Sciatic nerve (tissue), 2 donors: ENCODE measurements around the gene ZBTB16. TPM values are rescaled to one million over a fixed set of nuclear protein-coding genes. Genes with fewer than 3 reads are reported as not detected.
A peak's percentile ranks its signal among the peaks of the same experiment; 100 is the strongest.

Experiments
- ATAC-seq: fragments of 200-7000 bp; cut with Tn5 transposase; one replicate; pipeline ENCODE4 v1.9.1; 2020; ENCODE audit warnings: mild to moderate bottlenecking, moderate library complexity
- DNase-seq: peaks from one replicate; pipeline ENCODE4 v3.0.0-alpha.2; 2020; ENCODE audit warnings: low spot score
- intact Hi-C: fragments of 100-400 bp; cut with DNase I; formaldehyde crosslinking; loops from one replicate; pipeline ENCODE4 v1.14.2; 2022
- total RNA-seq: library from RNA; stranded (reverse); fragmentation: NEBNext Ultra II Directional; extraction: Animal tissue kit (Norgen Biotek cat#: 25700); gene quantifications from one replicate; pipeline ENCODE4 v1.2.1, GENCODE V29; 2021
- donor health status: DM: no; HTN: no; CAD: no.
- donor health status: DM: no; HTN: no; CAD: no.

Gene ZBTB16
- total RNA-seq, 1 donor from 2014 or later: 22.7 TPM

DNA sequence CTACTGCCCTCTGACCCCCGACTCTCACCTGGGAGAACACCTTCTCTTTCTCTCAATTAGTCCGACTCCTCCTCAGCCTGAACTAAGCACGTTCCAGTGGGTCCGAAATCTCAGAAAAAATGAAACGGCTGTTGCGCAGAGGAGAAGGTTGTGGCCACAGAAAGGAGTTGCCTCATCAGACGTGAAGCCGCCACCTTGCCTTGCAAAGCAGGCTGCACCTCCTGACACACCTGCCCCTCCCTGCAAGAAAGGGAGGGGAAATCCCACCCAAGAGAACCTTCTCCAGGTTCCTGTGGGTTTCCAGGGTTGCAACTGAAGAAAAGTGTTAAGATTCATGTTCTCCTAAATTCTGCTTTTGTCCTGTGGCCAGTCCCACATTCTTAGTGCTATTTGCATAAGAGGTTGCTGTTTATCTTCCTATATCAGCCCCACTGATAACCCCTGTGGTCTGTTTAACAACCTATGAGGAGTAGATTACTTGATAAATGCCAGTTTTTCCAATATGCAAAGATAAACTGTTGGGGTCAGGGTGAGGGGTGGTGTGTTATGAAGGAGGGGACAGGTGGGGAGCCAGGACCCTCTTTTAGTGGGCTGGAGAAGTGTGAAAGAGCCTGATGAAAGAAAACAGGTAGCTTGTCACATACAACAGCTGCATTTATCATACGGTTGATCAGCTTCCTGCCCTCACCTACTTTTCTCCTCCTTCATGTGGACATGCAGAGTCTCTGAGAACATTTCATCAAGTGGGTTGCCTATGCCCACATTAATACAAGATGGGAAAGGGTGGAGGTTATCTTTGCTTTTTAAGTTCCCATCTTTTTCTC lies 18.2 kb downstream of the ZBTB16 start:
- DNase-seq (no peak), ATAC-seq (no peak)
- intact Hi-C loops: no loop called here

GRCh38 chr11:114078423-114078822 lies 18.9 kb downstream of the ZBTB16 start:
- no peak for ATAC-seq
- no peak for DNase-seq
- intact Hi-C loops: no loop called here

GRCh38 chr11:114079511-114080065 lies 20.1 kb downstream of the ZBTB16 start:
- intact Hi-C loops: no loop called here
- peak; percentile 44 for ATAC-seq
- DNase-seq: no peak

DNA sequence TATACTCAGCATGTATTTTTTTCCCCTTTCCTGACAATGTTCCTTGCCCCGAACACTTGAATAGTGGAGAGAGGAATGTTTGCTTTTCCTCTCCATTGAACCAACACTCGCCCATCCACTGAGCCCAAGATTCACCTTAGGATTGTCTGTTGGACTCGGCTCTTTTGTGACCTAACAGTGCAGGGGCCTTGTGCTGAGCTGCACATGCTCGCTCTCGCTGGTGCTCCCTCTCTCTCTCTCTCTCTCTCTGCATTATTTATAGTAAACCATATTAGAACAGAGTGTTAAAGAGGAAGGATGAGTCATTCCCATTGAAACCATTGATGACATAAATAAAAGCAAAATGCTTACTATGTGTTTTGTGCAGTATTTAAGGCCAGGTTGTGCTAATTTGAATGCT lies 20.7 kb downstream of the ZBTB16 start:
- intact Hi-C loops: no loop called here
- DNase-seq (no peak), ATAC-seq (peak; percentile 36)

- ATAC-seq (no peak), DNase-seq (no peak)
- intact Hi-C loops: no loop called here
Observed at GRCh38 chr11:114080769-114081168, 21.3 kb downstream of the ZBTB16 start.

DNA sequence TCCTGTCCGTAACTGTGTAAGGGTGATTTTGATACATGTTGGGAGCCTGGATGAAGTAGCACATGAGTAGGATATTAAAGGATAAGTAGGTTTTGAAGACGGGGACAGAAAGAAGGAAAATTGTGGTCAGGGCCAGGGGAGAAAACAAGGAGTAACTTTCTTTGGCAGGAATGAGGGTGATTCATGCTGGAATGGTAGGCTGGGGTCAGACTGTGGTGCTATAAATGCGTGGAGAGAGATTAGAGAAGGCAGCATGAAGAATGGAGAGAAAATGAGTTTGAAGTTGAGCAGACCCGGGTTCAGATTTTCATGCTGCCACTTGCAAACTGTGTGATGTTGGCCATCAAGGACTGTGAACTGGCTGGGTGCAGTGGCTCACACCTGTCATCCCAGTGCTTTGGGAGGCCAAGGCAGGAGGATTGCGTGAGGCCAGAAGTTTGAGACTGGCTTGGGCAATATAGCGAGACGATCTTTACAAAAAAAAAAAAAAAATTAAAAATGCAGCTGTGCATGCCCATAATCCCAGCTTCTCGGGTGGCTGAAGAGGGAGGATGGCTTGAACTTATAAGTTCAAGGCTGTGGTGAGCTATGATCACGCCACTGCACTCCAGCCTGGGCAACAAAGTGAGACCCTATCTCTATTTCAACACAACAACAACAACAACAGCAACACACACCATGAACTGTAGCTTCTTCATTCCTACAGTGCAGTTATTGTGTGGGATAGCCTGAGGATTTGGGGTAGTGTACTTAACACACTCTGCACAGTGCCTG lies 22.3 kb downstream of the ZBTB16 start:
- intact Hi-C loops: no loop called here
- no peak for DNase-seq
- ATAC-seq: no peak

- ATAC-seq (no peak), DNase-seq (no peak)
Observed at GRCh38 chr11:114082415-114082748, 22.9 kb downstream of the ZBTB16 start.

GRCh38 chr11:114082767-114083181 lies 23.3 kb downstream of the ZBTB16 start:
- intact Hi-C loops: no loop called here
- no peak for ATAC-seq
- DNase-seq: no peak

More at GRCh38 chr11:114082415-114082748, 22.9 kb downstream of the ZBTB16 start:
- intact Hi-C loops: no loop called here

GRCh38 chr11:114083391-114084252 lies 24.1 kb downstream of the ZBTB16 start:
- no peak for DNase-seq
- ATAC-seq: no peak
- intact Hi-C loops: no loop called here

- intact Hi-C loops: no loop called here
Observed at GRCh38 chr11:114084414-114084813, 24.9 kb downstream of the ZBTB16 start.

DNA sequence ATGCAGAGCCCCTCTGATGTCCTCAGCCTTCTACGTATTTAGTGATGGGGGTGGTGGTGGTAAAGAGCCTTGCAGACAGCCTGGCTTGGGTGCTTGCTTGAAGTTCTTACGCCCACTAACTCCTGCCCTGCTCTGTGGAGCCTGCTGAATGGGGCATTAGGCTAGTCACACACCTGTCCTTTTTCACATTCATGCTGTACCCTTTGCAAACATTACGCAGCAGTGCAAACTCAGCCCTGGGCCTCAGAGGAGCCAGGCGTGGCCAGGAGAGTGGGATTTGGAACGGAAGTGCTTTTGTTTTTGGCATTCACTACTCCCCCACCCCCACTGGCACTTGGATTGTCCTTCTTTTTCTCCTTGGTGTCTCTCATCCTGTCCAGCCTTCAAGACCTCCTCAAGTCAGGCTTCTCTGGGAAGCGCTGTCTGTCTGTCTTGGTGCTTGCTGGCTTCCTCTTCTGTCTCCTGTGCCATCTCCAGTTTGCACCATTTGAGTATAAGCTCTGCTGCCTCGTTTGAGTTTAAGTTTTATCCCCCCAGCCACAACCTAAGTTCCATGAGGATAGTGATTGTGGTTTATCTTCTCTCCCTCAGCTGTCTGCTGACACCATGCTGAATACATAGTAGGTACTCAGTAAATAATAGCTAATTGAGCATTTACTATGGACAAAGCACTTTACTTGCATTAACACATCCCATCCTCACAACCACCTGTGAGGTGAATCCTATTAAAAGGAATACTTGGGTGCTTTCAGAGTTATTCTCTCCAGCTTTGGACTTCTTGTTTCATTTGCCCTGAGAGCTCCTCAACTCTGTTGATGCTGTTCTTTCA lies 26.7 kb downstream of the ZBTB16 start:
- ATAC-seq (no peak), DNase-seq (no peak)
- intact Hi-C loops: no loop called here

More at GRCh38 chr11:114084414-114084813, 24.9 kb downstream of the ZBTB16 start:
- DNase-seq: no peak
- no peak for ATAC-seq

GRCh38 chr11:114087025-114087424 lies 27.5 kb downstream of the ZBTB16 start:
- DNase-seq (no peak), ATAC-seq (no peak)
- intact Hi-C loops: no loop called here

- intact Hi-C loops: no loop called here
- no peak for DNase-seq
- no peak for ATAC-seq
Observed at GRCh38 chr11:114088216-114088615, 28.7 kb downstream of the ZBTB16 start.

- ATAC-seq: peak; percentile 36
- DNase-seq: no peak
- intact Hi-C loops: no loop called here
Observed at GRCh38 chr11:114088836-114089235, 29.3 kb downstream of the ZBTB16 start.

- ATAC-seq (no peak), DNase-seq (no peak)
- intact Hi-C loops: no loop called here
Observed at GRCh38 chr11:114089748-114090147, 30.2 kb downstream of the ZBTB16 start.

- intact Hi-C loops: no loop called here
- no peak for ATAC-seq
- DNase-seq: no peak
Observed at GRCh38 chr11:114090225-114090910, 30.9 kb downstream of the ZBTB16 start.

DNA sequence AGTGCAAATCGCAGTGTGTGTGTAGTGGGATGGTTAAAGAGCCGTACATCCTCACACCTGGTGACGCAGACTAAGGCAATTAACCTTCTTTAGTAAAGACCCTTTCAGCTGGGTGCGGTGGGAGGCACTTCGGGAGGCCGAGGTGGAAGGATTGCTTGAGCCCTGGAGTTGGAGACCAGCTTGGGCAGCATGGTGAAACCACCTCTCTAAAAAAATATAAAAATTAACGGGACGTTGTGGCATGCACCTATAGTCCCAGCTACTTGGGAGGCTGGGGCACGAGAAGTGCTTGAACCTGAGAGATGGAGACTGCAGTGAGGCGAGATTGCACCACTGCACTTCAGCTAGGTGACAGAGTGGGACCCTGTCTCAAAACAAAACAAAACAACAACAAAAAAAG lies 31.5 kb downstream of the ZBTB16 start:
- intact Hi-C loops: no loop called here
- ATAC-seq (no peak), DNase-seq (no peak)
